ENCODE data around the gene LPO.
A peak's percentile ranks its signal among the peaks of the same experiment; 100 is the strongest.

The LPO gene

GRCh38 chr17:58238147-58238634 lies at the start of gene LPO:
LPO (plus strand) TSS chr17:58238584; CDS start chr17:58242980, 4,396 bp downstream.
- DNase-seq (ENCODE audit: low read depth in 3 of 3), result no peak

GRCh38 chr17:58189436-58190146 lies 48.8 kb upstream of the LPO start:
- DNase-seq (ENCODE audit: low read depth in 3 of 3), result no peak

- no peak for DNase-seq (ENCODE audit: low read depth in 3 of 3)
Observed at GRCh38 chr17:58191241-58191896, 47.0 kb upstream of the LPO start.

- no peak for DNase-seq (ENCODE audit: low read depth in 3 of 3)
Observed at GRCh38 chr17:58192612-58193011, 45.8 kb upstream of the LPO start, which contains the start of gene EPX. EPX (plus strand) TSS chr17:58192726; CDS start chr17:58192847, 121 bp downstream.

GRCh38 chr17:58193641-58194255 lies 44.6 kb upstream of the LPO start:
- DNase-seq (ENCODE audit: low read depth in 3 of 3), result no peak

- no peak for DNase-seq (ENCODE audit: low read depth in 3 of 3)
Observed at GRCh38 chr17:58195518-58196123, 42.8 kb upstream of the LPO start.

- DNase-seq (ENCODE audit: low read depth in 3 of 3), result no peak
Observed at GRCh38 chr17:58196610-58197009, 41.8 kb upstream of the LPO start.

GRCh38 chr17:58200024-58200633 lies 38.3 kb upstream of the LPO start:
- DNase-seq (ENCODE audit: low read depth in 3 of 3), result peak; percentile 23 to 25 (median 24)

GRCh38 chr17:58202859-58203258 lies 35.5 kb upstream of the LPO start:
- DNase-seq (ENCODE audit: low read depth in 3 of 3), result no peak

GRCh38 chr17:58204796-58205195 lies 33.6 kb upstream of the LPO start:
- DNase-seq (ENCODE audit: low read depth in 3 of 3), result no peak

GRCh38 chr17:58205936-58206335 lies 32.4 kb upstream of the LPO start:
- no peak for DNase-seq (ENCODE audit: low read depth in 3 of 3)

GRCh38 chr17:58207451-58207850 lies 30.9 kb upstream of the LPO start:
- no peak for DNase-seq (ENCODE audit: low read depth in 3 of 3)

GRCh38 chr17:58208344-58208743 lies 30.0 kb upstream of the LPO start:
- no peak for DNase-seq (ENCODE audit: low read depth in 3 of 3)

GRCh38 chr17:58210922-58211321 lies 27.5 kb upstream of the LPO start:
- DNase-seq (ENCODE audit: low read depth in 3 of 3), result no peak

GRCh38 chr17:58215685-58216084 lies 22.7 kb upstream of the LPO start:
- DNase-seq (ENCODE audit: low read depth in 3 of 3), result no peak

GRCh38 chr17:58217766-58218165 lies 20.6 kb upstream of the LPO start:
- DNase-seq (ENCODE audit: low read depth in 3 of 3), result no peak

- peak; percentile 87 to 89 (median 89) for DNase-seq (ENCODE audit: low read depth in 3 of 3)
Observed at GRCh38 chr17:58219007-58219788, 19.2 kb upstream of the LPO start, which contains the start of gene MKS1. MKS1 (minus strand) TSS chr17:58219255; CDS start chr17:58219230, 25 bp downstream.

- DNase-seq (ENCODE audit: low read depth in 3 of 3), result no peak
Observed at GRCh38 chr17:58219789-58220183, 18.6 kb upstream of the LPO start.

GRCh38 chr17:58224315-58224714 lies 14.1 kb upstream of the LPO start:
- DNase-seq (ENCODE audit: low read depth in 3 of 3), result no peak

- no peak for DNase-seq (ENCODE audit: low read depth in 3 of 3)
Observed at GRCh38 chr17:58227733-58228132, 10.7 kb upstream of the LPO start.

GRCh38 chr17:58228679-58229078 lies 9.7 kb upstream of the LPO start:
- DNase-seq (ENCODE audit: low read depth in 3 of 3), result no peak

Measured in stimulated activated CD4-positive, alpha-beta T cell treated with anti-CD3 and anti-CD28 coated beads, TNF-alpha, amount 100 ng/mL, for 4 hours (primary cell).